Thyroid gland (tissue), 4 donors: ENCODE results near the gene GABRR1.

ENCODE experiments used
- CTCF ChIP-seq, 6 experiments: fragments of 200-600 bp in 3 of 6; fragments of 450-650 bp in 3 of 6; sonication (generic) in 3 of 6; IDR thresholded peaks; one replicate each; pipeline ENCODE4 v1.5.1; 2016 to 2019; ENCODE audit warnings: antibody characterized with exemption in 6 of 6, mild to moderate bottlenecking in 2 of 6, inconsistent platforms in 1 of 6, moderate library complexity in 1 of 6
- POLR2A ChIP-seq, 2 donors: fragments of 450-650 bp; IDR thresholded peaks; one replicate each; pipeline ENCODE4 v1.6.1; 2017; ENCODE audit warnings: antibody characterized with exemption in 2 of 2, mild to moderate bottlenecking in 2 of 2, moderate library complexity in 1 of 2

GRCh38 chr6:89260832-89261231 is 43.7 kb upstream of the GABRR1 start:
- TF ChIP-seq CTCF (IDR thresholded peaks at IDR 0.05) (no peak), POLR2A (IDR thresholded peaks at IDR 0.05) (no peak)
